BLaER1 treated with 17β-estradiol and CSF1 and Interleukin-3, amounts not matched to agents 10 nM and 100 nM (cell line): Measurements from ENCODE around the gene ZNF521.

ENCODE experiments used
- H3K27ac ChIP-seq, 11 experiments: shearing (Covaris generic); formaldehyde crosslinking; 2 replicates each; pipeline ENCODE4 v1.8.1; 2022
- H3K27me3 ChIP-seq, 11 experiments: shearing (Covaris generic); formaldehyde crosslinking; 2 replicates each; pipeline ENCODE4 v1.8.1; 2022
- H3K36me3 ChIP-seq, 11 experiments: shearing (Covaris generic); formaldehyde crosslinking; 2 replicates each; pipeline ENCODE4 v1.8.1; 2022
- H3K4me1 ChIP-seq, 10 experiments: shearing (Covaris generic); formaldehyde crosslinking; 2 replicates each; pipeline ENCODE4 v1.8.1; 2022
- H3K4me2 ChIP-seq, 11 experiments: shearing (Covaris generic); formaldehyde crosslinking; 2 replicates each; pipeline ENCODE4 v1.8.1; 2022
- H3K4me3 ChIP-seq, 10 experiments: shearing (Covaris generic); formaldehyde crosslinking; 2 replicates each; pipeline ENCODE4 v1.8.1; 2022
- H3K9ac ChIP-seq, 11 experiments: shearing (Covaris generic); formaldehyde crosslinking; 2 replicates each; pipeline ENCODE4 v1.8.1; 2022
- H3K9me3 ChIP-seq, 11 experiments: shearing (Covaris generic); formaldehyde crosslinking; replicated peaks in 1 of 11; 2 replicates each; pipeline ENCODE4 v1.8.1; 2022
- H4K20me1 ChIP-seq, 11 experiments: shearing (Covaris generic); formaldehyde crosslinking; 2 replicates each; pipeline ENCODE4 v1.8.1; 2022
- Cebpa-rat ChIP-seq, 11 experiments: shearing (Covaris generic); IDR thresholded peaks; 2 replicates each; pipeline ENCODE4 v1.8.1; 2022

ZNF521 gene

GRCh38 chr18:25077038-25077943 is 274.7 kb downstream of the ZNF521 start:
- no peak overlapping the region for H3K27ac ChIP-seq
- no peak for TF ChIP-seq Cebpa-rat (IDR thresholded peaks at IDR 0.05)

GRCh38 chr18:25075783-25076182 is 276.2 kb downstream of the ZNF521 start:
- no peak overlapping the region for H3K4me3 ChIP-seq
- H3K27ac ChIP-seq = no peak overlapping the region
- H3K4me1 ChIP-seq = no peaks in the 10 kb centered on the region
- H3K4me2 ChIP-seq = no peak overlapping the region
- H3K27me3 ChIP-seq = no peaks in the 10 kb centered on the region
- H3K36me3 ChIP-seq = no peaks in the 10 kb centered on the region
- no peak overlapping the region for H3K9ac ChIP-seq
- no peaks in the 10 kb centered on the region for H4K20me1 ChIP-seq
- no peaks in the 10 kb centered on the region for H3K9me3 ChIP-seq
- no peak for TF ChIP-seq Cebpa-rat (IDR thresholded peaks at IDR 0.05)

More at GRCh38 chr18:25077038-25077943, 274.7 kb downstream of the ZNF521 start:
- Histone ChIP-seq H3K9me3 (no peaks in the 10 kb centered on the region), H3K36me3 (no peaks in the 10 kb centered on the region), H3K4me1 (no peaks in the 10 kb centered on the region), H4K20me1 (no peaks in the 10 kb centered on the region), H3K9ac (no peak overlapping the region), H3K27me3 (no peaks in the 10 kb centered on the region), H3K4me2 (no peak overlapping the region), H3K4me3 (no peak overlapping the region)

- no peak overlapping the region for H3K4me3 ChIP-seq
- H4K20me1 ChIP-seq = no peaks in the 10 kb centered on the region
- no peak overlapping the region for H3K4me2 ChIP-seq
- H3K9ac ChIP-seq = no peak overlapping the region
- H3K4me1 ChIP-seq = no peaks in the 10 kb centered on the region
- H3K27me3 ChIP-seq = no peaks in the 10 kb centered on the region
- H3K36me3 ChIP-seq = no peaks in the 10 kb centered on the region
- no peaks in the 10 kb centered on the region for H3K9me3 ChIP-seq
- H3K27ac ChIP-seq = no peak overlapping the region
- TF ChIP-seq Cebpa-rat (IDR thresholded peaks at IDR 0.05) = no peak
Observed at GRCh38 chr18:25075331-25075730, 276.6 kb downstream of the ZNF521 start.

DNA sequence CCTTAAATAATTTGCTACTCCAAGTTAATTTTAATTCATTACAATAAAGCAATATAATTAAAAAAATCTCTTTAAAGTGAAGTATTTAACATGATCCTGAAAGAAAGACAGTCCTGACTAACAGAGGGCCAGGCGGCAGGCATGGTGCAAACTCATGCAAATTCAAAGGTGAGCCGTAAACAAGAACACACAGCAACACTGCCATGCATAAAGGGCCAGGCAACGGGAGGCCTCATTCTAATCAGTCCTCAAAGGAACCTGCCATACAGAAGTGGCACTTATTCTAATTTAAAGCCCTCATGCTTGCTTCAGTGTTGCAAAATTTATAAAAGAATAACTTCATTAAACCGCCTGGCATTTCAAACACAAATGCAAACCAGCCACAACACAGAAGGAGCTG is 277.0 kb downstream of the ZNF521 start:
- no peaks in the 10 kb centered on the region for H3K27me3 ChIP-seq
- no peaks in the 10 kb centered on the region for H4K20me1 ChIP-seq
- H3K9ac ChIP-seq = no peak overlapping the region
- no peaks in the 10 kb centered on the region for H3K9me3 ChIP-seq
- H3K4me3 ChIP-seq = no peak overlapping the region
- TF ChIP-seq Cebpa-rat (IDR thresholded peaks at IDR 0.05) = no peak
- no peaks in the 10 kb centered on the region for H3K4me1 ChIP-seq
- H3K4me2 ChIP-seq = no peak overlapping the region
- no peak overlapping the region for H3K27ac ChIP-seq
- H3K36me3 ChIP-seq = no peaks in the 10 kb centered on the region

GRCh38 chr18:25072205-25072604 is 279.8 kb downstream of the ZNF521 start:
- H4K20me1 ChIP-seq = no peaks in the 10 kb centered on the region
- H3K4me3 ChIP-seq = no peak overlapping the region
- H3K4me2 ChIP-seq = no peak overlapping the region
- H3K9ac ChIP-seq = no peak overlapping the region
- no peaks in the 10 kb centered on the region for H3K27me3 ChIP-seq
- no peak for TF ChIP-seq Cebpa-rat (IDR thresholded peaks at IDR 0.05)
- no peaks in the 10 kb centered on the region for H3K9me3 ChIP-seq
- no peaks in the 10 kb centered on the region for H3K36me3 ChIP-seq
- no peaks in the 10 kb centered on the region for H3K4me1 ChIP-seq
- H3K27ac ChIP-seq = no peak overlapping the region

DNA sequence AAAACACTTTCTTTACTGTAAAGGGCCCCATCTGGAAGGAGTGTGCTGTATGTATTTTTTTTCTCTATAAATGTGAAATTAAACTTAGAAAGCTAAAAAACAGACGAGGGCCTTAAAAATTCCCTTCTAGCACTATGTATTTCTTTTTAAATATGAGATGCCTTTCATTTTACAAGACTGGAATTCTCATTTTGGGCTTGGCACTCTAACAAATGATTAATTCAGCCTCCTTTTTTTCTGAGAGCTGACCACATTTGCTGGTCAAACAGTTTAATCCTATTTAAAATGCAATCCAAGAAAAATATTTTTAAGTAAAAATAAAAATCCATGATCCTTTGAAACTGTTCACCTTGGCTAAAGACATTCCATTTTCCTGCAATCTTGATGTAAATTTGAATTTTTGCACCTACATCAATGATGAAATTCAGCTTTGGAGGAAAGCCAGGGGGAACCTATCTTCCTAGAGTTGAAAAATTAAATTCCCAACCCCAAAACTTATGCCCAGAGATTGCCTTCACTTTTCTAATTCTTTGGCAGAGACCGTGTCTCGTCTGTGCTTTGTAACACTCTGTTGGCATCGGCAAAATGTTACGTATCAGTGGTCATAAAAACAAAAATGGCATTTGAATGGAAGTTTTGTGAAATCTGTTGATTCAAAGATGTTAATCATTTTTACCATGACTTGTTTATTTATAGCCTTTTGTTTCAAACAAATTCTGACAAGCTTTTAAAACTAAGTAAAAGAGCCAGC is 284.5 kb downstream of the ZNF521 start:
- Histone ChIP-seq H4K20me1 (no peaks in the 10 kb centered on the region), H3K4me3 (no peak overlapping the region), H3K9me3 (no peaks in the 10 kb centered on the region), H3K4me2 (no peak overlapping the region), H3K9ac (no peak overlapping the region), H3K27me3 (no peaks in the 10 kb centered on the region), H3K4me1 (no peaks in the 10 kb centered on the region), H3K27ac (no peak overlapping the region), H3K36me3 (no peaks in the 10 kb centered on the region)
- TF ChIP-seq Cebpa-rat (IDR thresholded peaks at IDR 0.05) = no peak

- TF ChIP-seq Cebpa-rat (IDR thresholded peaks at IDR 0.05) = no peak
- H3K4me1 ChIP-seq = no peaks in the 10 kb centered on the region
- no peaks in the 10 kb centered on the region for H3K27me3 ChIP-seq
- no peak overlapping the region for H3K4me3 ChIP-seq
- H4K20me1 ChIP-seq = no peaks in the 10 kb centered on the region
- no peaks in the 10 kb centered on the region for H3K9me3 ChIP-seq
- H3K4me2 ChIP-seq = no peak overlapping the region
- no peak overlapping the region for H3K9ac ChIP-seq
- no peak overlapping the region for H3K27ac ChIP-seq
- no peaks in the 10 kb centered on the region for H3K36me3 ChIP-seq
Observed at GRCh38 chr18:25066516-25066915, 285.4 kb downstream of the ZNF521 start.

DNA sequence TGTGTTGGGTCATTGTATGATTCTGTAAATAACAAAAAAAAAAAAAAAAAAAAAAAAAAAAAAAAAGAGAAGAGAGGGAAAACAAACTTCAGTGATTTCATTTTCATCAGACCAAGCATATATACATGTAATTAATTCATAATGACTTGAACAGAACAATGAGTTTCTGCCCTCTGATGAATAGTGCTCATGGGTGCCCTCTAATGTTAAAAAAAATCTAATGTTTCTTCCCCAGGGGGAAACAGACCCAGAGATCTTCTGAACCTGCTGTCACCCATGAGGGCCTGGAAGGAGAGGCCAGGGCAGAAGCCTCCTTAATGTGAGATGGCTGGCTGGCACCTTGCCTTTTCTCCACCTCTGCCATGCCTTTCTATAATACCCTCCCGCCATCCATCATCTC is 289.2 kb downstream of the ZNF521 start:
- Histone ChIP-seq H3K27ac (no peak overlapping the region), H4K20me1 (no peaks in the 10 kb centered on the region), H3K4me1 (no peaks in the 10 kb centered on the region), H3K4me3 (no peak overlapping the region), H3K9ac (no peak overlapping the region), H3K9me3 (no peaks in the 10 kb centered on the region), H3K36me3 (no peaks in the 10 kb centered on the region), H3K4me2 (no peak overlapping the region), H3K27me3 (no peaks in the 10 kb centered on the region)
- TF ChIP-seq Cebpa-rat (IDR thresholded peaks at IDR 0.05) = no peak

DNA sequence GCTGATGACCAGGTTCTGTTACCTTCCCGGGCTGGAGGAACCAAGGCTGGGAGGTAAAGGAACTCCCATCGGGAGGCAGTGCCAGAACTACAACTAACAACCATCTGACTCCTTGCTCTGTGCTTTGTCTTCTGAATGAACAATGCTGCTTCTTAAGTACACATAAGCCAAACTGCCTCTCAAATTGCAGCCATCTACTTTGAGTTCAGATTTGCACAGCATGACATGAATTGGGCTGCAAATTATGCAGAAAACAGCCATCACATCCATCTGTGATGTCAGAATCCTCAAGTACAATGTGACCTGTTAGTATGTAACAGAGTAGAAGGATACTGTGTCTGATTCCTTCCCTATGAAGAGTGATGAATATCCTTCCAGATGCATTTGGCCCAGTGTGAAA is 290.6 kb downstream of the ZNF521 start:
- Histone ChIP-seq H3K36me3 (no peaks in the 10 kb centered on the region), H3K9me3 (no peaks in the 10 kb centered on the region), H3K9ac (no peak overlapping the region), H4K20me1 (no peaks in the 10 kb centered on the region), H3K27ac (no peak overlapping the region), H3K4me2 (no peak overlapping the region), H3K27me3 (no peaks in the 10 kb centered on the region), H3K4me1 (no peaks in the 10 kb centered on the region), H3K4me3 (no peak overlapping the region)
- TF ChIP-seq Cebpa-rat (IDR thresholded peaks at IDR 0.05) = no peak

DNA sequence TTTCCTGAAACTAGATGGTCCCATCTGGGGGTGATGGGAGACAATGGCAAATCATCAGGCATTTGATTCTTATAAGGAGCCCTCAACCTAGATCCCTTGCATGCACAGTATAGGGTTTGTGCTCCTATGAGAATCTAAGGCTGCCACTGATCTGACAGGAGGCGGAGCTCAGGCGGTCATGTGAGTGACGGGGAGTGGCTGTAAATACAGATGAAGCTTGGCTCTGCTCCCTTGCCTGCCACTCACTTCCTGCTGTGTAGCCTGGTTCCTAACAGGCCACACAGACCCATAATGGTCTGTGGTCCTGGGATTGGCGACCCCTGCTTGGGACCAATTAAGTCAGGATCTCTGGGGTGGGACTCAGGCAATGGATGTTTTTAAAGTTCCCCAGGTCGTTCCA is 293.4 kb downstream of the ZNF521 start:
- no peak overlapping the region for H3K4me3 ChIP-seq

More for the DNA sequence above, 293.4 kb downstream of the ZNF521 start:
- peaks cover 0 to 14% (median 4%) of the 10 kb centered on the region in 10 experiments; a peak in 10 of 20 replicates for H3K4me1 ChIP-seq
- no peak overlapping the region for H3K9ac ChIP-seq
- no peaks in the 10 kb centered on the region for H3K27me3 ChIP-seq
- no peaks in the 10 kb centered on the region for H4K20me1 ChIP-seq
- H3K9me3 ChIP-seq = no peaks in the 10 kb centered on the region
- H3K27ac ChIP-seq = no peak overlapping the region
- TF ChIP-seq Cebpa-rat (IDR thresholded peaks at IDR 0.05) = no peak
- no peaks in the 10 kb centered on the region for H3K36me3 ChIP-seq
- H3K4me2 ChIP-seq = no peak overlapping the region
